ENCODE measurements around the gene MLEC.

MLEC gene

GRCh38 chr12:120749256-120749655 lies 62.3 kb downstream of the MLEC start:
- DNase-seq (ENCODE audit: insufficient read length, low spot score): no peak
- no peak for FAIRE-seq
- no peak for TF ChIP-seq SPI1 (IDR thresholded peaks at IDR 0.05; ENCODE audit: low read depth, low read length)
- no peak for TF ChIP-seq POLR2AphosphoS5 (IDR thresholded peaks at IDR 0.05; ENCODE audit: low read depth, low read length)
- no peak for TF ChIP-seq POU2F2 (IDR thresholded peaks at IDR 0.05; ENCODE audit: low read depth, low read length)
- no peak for TF ChIP-seq TAF1 (IDR thresholded peaks at IDR 0.05; ENCODE audit: low read depth, low read length)
- no peak for TF ChIP-seq PAX5 (IDR thresholded peaks at IDR 0.05; ENCODE audit: insufficient read depth, low read length, severe bottlenecking)
- no peak for TF ChIP-seq POLR2A (IDR thresholded peaks at IDR 0.05; ENCODE audit: low read depth, low read length)

GRCh38 chr12:120750806-120751205 lies 63.9 kb downstream of the MLEC start:
- FAIRE-seq: no peak
- no peak for DNase-seq (ENCODE audit: insufficient read length, low spot score)
- TF ChIP-seq POLR2A (IDR thresholded peaks at IDR 0.05; ENCODE audit: low read depth, low read length): no peak
- TF ChIP-seq SPI1 (IDR thresholded peaks at IDR 0.05; ENCODE audit: low read depth, low read length): no peak
- no peak for TF ChIP-seq POLR2AphosphoS5 (IDR thresholded peaks at IDR 0.05; ENCODE audit: low read depth, low read length)
- no peak for TF ChIP-seq TAF1 (IDR thresholded peaks at IDR 0.05; ENCODE audit: low read depth, low read length)
- no peak for TF ChIP-seq PAX5 (IDR thresholded peaks at IDR 0.05; ENCODE audit: insufficient read depth, low read length, severe bottlenecking)
- no peak for TF ChIP-seq POU2F2 (IDR thresholded peaks at IDR 0.05; ENCODE audit: low read depth, low read length)

- no peak for FAIRE-seq
- TF ChIP-seq POLR2A (IDR thresholded peaks at IDR 0.05; ENCODE audit: low read depth, low read length): no peak
- TF ChIP-seq SPI1 (IDR thresholded peaks at IDR 0.05; ENCODE audit: low read depth, low read length): no peak
- TF ChIP-seq POLR2AphosphoS5 (IDR thresholded peaks at IDR 0.05; ENCODE audit: low read depth, low read length): no peak
- no peak for TF ChIP-seq TAF1 (IDR thresholded peaks at IDR 0.05; ENCODE audit: low read depth, low read length)
- no peak for TF ChIP-seq POU2F2 (IDR thresholded peaks at IDR 0.05; ENCODE audit: low read depth, low read length)
- TF ChIP-seq PAX5 (IDR thresholded peaks at IDR 0.05; ENCODE audit: insufficient read depth, low read length, severe bottlenecking): no peak
- no peak for DNase-seq (ENCODE audit: insufficient read length, low spot score)
Observed at GRCh38 chr12:120751389-120751788, 64.4 kb downstream of the MLEC start.
